Liver (tissue), 9 donors: ENCODE results near the gene BRD1. TPM values are rescaled to one million over a fixed set of nuclear protein-coding genes. Genes with fewer than 3 reads are reported as not detected.

Source experiments
- DNase-seq: peaks from one replicate; pipeline ENCODE4 v3.0.0-alpha.2; 2017; ENCODE audit warnings: low spot score
- H3K27ac ChIP-seq, 2 donors: one replicate each; pipeline ENCODE4 v1.7.0; 2013; ENCODE audit warnings: inconsistent platforms in 2 of 2, low read length in 2 of 2, control low read depth in 1 of 2, low read depth in 1 of 2, mild to moderate bottlenecking in 1 of 2
- H3K27me3 ChIP-seq, 4 donors: one replicate each; pipeline versions ENCODE4 v1.6.1 to v1.7.0; 2013; ENCODE audit warnings: low read length in 3 of 4, inconsistent platforms in 1 of 4, mild to moderate bottlenecking in 1 of 4, moderate library complexity in 1 of 4; ENCODE audit not compliant: control insufficient read depth in 4 of 4, insufficient read depth in 4 of 4
- H3K36me3 ChIP-seq, 4 donors: one replicate each; pipeline versions ENCODE4 v1.6.1 to v1.7.0; 2013; ENCODE audit warnings: low read length in 3 of 4, mild to moderate bottlenecking in 3 of 4, low read depth in 1 of 4, moderate library complexity in 1 of 4; ENCODE audit not compliant: control insufficient read depth in 4 of 4, insufficient read depth in 3 of 4
- H3K4me1 ChIP-seq, 4 donors: one replicate each; pipeline versions ENCODE4 v1.6.1 to v1.7.0; 2013; ENCODE audit warnings: low read length in 3 of 4, mild to moderate bottlenecking in 3 of 4, moderate library complexity in 1 of 4; ENCODE audit not compliant: control insufficient read depth in 4 of 4, insufficient read depth in 4 of 4
- H3K4me3 ChIP-seq, 3 donors: one replicate each; pipeline versions ENCODE4 v1.6.1 to v1.7.0; 2013; ENCODE audit warnings: low read length in 3 of 3, control low read depth in 1 of 3, low read depth in 1 of 3, mild to moderate bottlenecking in 1 of 3
- H3K9ac ChIP-seq, 2 donors: one replicate each; pipeline ENCODE4 v1.7.0; 2013; ENCODE audit warnings: low read length in 2 of 2, mild to moderate bottlenecking in 2 of 2, moderate library complexity in 2 of 2, control low read depth in 1 of 2, low read depth in 1 of 2
- H3K9me3 ChIP-seq, 4 donors: one replicate each; pipeline versions ENCODE4 v1.6.1 to v1.7.0; 2013; ENCODE audit warnings: low read length in 3 of 4; ENCODE audit not compliant: control insufficient read depth in 4 of 4
- EGR1 ChIP-seq, 2 donors: IDR thresholded peaks; 2 replicates each; pipeline ENCODE4 v1.6.1; 2016 to 2018; ENCODE audit warnings: antibody characterized with exemption in 2 of 2, low read depth in 2 of 2
- FOXA1 ChIP-seq: IDR thresholded peaks from 2 replicates; pipeline ENCODE4 v1.6.1; 2016; ENCODE audit warnings: antibody characterized with exemption
- FOXA2 ChIP-seq: IDR thresholded peaks from 2 replicates; pipeline ENCODE4 v1.6.1; 2016; ENCODE audit warnings: antibody characterized with exemption
- GABPA ChIP-seq, 2 donors: IDR thresholded peaks in 1 of 2; conservative IDR thresholded peaks in 1 of 2; 2 replicates each; pipeline ENCODE4 v1.6.1; 2016; ENCODE audit warnings: antibody characterized with exemption in 2 of 2, mild to moderate bottlenecking in 1 of 2, moderate library complexity in 1 of 2
- HNF4A ChIP-seq, 2 donors: conservative IDR thresholded peaks; 2 replicates each; pipeline ENCODE4 v1.6.1; 2016; ENCODE audit warnings: antibody characterized with exemption in 2 of 2, mild to moderate bottlenecking in 2 of 2
- HNF4G ChIP-seq: IDR thresholded peaks from 2 replicates; pipeline ENCODE4 v1.6.1; 2016; ENCODE audit warnings: antibody characterized with exemption
- JUND ChIP-seq, 2 donors: IDR thresholded peaks; 2 replicates each; pipeline ENCODE4 v1.6.1; 2016; ENCODE audit warnings: antibody characterized with exemption in 2 of 2
- RAD21 ChIP-seq, 2 donors: IDR thresholded peaks; 2 replicates each; pipeline ENCODE4 v1.6.1; 2016; ENCODE audit warnings: antibody characterized with exemption in 2 of 2, mild to moderate bottlenecking in 2 of 2
- RXRA ChIP-seq, 2 donors: IDR thresholded peaks; 2 replicates each; pipeline ENCODE4 v1.6.1; 2017 to 2018; ENCODE audit warnings: antibody characterized with exemption in 2 of 2, mild to moderate bottlenecking in 1 of 2
- SP1 ChIP-seq: IDR thresholded peaks from 2 replicates; pipeline ENCODE4 v1.6.1; 2018; ENCODE audit warnings: antibody characterized with exemption, mild to moderate bottlenecking
- TAF1 ChIP-seq: conservative IDR thresholded peaks from 2 replicates; pipeline ENCODE4 v1.6.1; 2016; ENCODE audit warnings: antibody characterized with exemption, mild to moderate bottlenecking
- YY1 ChIP-seq: IDR thresholded peaks from 2 replicates; pipeline ENCODE4 v1.6.1; 2016; ENCODE audit warnings: antibody characterized with exemption, mild to moderate bottlenecking
- WGBS: extraction: QIAGEN DNeasy Blood & Tissue Kit; methylation state at CpG from one replicate; pipeline ENCODE4 v1.1.7; 2013; 5-methylcytosine and 5-hydroxymethylcytosine counted together
- polyA plus RNA-seq, 2 donors: library from polyadenylated mRNA; stranded (reverse) in 1 of 2; unstranded in 1 of 2; fragments of 200-250 nt in 1 of 2; fragments of >200 nt in 1 of 2; fragmentation: Nextera tagmentation in 1 of 2; extraction: Ambion mirVana in 1 of 2; gene quantifications; one replicate each; pipeline versions ENCODE4 v1.2.1 to v1.2.3, GENCODE V29; 2013 to 2015
- total RNA-seq, 2 donors: library from RNA; depleted of rRNA; stranded (reverse); fragments of >200 nt; gene quantifications; one replicate each; pipeline ENCODE4 v1.2.3, GENCODE V29; 2014
- TF ChIP-seq, protein P1 (sequence below): IDR thresholded peaks from 2 replicates; pipeline ENCODE4 v1.6.1; 2016; ENCODE audit warnings: antibody characterized with exemption
- TF ChIP-seq, protein P2 (sequence below): IDR thresholded peaks from 2 replicates; pipeline ENCODE4 v1.6.1; 2016; ENCODE audit warnings: antibody characterized with exemption
- TF ChIP-seq, protein P3 (sequence below): fragments of 150-350 bp; IDR thresholded peaks from 2 replicates; pipeline ENCODE4 v1.5.1; 2017; ENCODE audit warnings: improper control_type of control experiment, low read depth, low read length; ENCODE audit not compliant: missing input control
- TF ChIP-seq, protein P4 (sequence below): IDR thresholded peaks from 2 replicates; pipeline ENCODE4 v1.6.1; 2016; ENCODE audit warnings: antibody characterized with exemption, mild to moderate bottlenecking
- donor health status: healthy.
- donor health status: healthy.
- donor health status: healthy.
- donor health status: healthy.
- donor health status: healthy.

The BRD1 gene
- total and polyA plus RNA-seq, 4 donors: 3.3 to 20.7 (median 11.6) TPM

DNA sequence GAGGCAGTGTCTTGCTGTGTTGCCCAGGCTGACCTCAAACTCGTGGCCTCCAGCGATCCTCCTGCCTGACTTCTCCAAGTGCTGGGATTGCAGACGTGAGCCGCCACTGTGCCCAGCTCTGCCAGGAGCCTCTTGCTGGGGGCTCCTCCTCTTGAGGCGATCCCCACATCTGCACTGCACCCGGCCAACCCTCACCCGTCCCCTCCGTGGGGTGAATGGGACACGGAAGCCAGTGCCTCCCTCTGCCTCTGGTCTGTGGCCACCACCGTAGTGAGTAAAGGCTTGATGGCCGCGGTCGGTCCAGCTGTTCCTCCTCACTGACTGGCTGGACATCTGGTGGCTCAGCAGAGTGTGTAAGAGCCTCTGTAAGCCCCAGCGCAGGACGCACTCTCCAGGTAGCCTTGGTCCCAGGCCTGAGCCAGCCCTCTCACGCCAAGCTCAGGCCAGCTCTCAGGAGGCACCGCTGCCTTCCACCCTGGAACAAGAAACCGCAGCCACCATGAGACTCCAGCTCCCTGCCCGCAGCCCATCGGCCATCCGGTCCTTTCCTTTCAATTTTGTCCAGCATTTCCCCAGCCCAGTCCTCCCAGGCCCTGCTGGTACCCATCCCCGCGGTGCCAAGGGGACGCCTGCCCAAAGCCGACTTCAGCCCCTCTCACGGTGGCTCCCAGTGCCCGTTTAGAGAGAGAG lies 100.3 kb downstream of the BRD1 start:
- H3K27ac ChIP-seq: no peak overlapping the region
- no peak overlapping the region for H3K4me3 ChIP-seq
- no peak for DNase-seq
- 77% methylated on average over 27 of the region's 27 CpGs for WGBS
- no peaks in the 10 kb centered on the region for H3K9me3 ChIP-seq
- no peak for TF ChIP-seq HNF4G
- TF ChIP-seq JUND (IDR thresholded peaks at IDR 0.05): no peak
- no peak for TF ChIP-seq FOXA2
- TF ChIP-seq, protein P1, sequence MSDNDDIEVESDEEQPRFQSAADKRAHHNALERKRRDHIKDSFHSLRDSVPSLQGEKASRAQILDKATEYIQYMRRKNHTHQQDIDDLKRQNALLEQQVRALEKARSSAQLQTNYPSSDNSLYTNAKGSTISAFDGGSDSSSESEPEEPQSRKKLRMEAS: no peak
- no peak for TF ChIP-seq YY1
- no peak for TF ChIP-seq EGR1 (IDR thresholded peaks at IDR 0.05; ENCODE audit: low read depth in 2 of 2)
- TF ChIP-seq TAF1: no peak
- no peak for TF ChIP-seq SP1
- TF ChIP-seq, protein P2, sequence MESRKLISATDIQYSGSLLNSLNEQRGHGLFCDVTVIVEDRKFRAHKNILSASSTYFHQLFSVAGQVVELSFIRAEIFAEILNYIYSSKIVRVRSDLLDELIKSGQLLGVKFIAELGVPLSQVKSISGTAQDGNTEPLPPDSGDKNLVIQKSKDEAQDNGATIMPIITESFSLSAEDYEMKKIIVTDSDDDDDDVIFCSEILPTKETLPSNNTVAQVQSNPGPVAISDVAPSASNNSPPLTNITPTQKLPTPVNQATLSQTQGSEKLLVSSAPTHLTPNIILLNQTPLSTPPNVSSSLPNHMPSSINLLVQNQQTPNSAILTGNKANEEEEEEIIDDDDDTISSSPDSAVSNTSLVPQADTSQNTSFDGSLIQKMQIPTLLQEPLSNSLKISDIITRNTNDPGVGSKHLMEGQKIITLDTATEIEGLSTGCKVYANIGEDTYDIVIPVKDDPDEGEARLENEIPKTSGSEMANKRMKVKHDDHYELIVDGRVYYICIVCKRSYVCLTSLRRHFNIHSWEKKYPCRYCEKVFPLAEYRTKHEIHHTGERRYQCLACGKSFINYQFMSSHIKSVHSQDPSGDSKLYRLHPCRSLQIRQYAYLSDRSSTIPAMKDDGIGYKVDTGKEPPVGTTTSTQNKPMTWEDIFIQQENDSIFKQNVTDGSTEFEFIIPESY: no peak
- no peak for TF ChIP-seq HNF4A (conservative IDR thresholded peaks at IDR 0.05)
- TF ChIP-seq RAD21 (IDR thresholded peaks at IDR 0.05): no peak
- TF ChIP-seq, protein P3, sequence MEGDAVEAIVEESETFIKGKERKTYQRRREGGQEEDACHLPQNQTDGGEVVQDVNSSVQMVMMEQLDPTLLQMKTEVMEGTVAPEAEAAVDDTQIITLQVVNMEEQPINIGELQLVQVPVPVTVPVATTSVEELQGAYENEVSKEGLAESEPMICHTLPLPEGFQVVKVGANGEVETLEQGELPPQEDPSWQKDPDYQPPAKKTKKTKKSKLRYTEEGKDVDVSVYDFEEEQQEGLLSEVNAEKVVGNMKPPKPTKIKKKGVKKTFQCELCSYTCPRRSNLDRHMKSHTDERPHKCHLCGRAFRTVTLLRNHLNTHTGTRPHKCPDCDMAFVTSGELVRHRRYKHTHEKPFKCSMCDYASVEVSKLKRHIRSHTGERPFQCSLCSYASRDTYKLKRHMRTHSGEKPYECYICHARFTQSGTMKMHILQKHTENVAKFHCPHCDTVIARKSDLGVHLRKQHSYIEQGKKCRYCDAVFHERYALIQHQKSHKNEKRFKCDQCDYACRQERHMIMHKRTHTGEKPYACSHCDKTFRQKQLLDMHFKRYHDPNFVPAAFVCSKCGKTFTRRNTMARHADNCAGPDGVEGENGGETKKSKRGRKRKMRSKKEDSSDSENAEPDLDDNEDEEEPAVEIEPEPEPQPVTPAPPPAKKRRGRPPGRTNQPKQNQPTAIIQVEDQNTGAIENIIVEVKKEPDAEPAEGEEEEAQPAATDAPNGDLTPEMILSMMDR: no peak
- TF ChIP-seq, protein P4, sequence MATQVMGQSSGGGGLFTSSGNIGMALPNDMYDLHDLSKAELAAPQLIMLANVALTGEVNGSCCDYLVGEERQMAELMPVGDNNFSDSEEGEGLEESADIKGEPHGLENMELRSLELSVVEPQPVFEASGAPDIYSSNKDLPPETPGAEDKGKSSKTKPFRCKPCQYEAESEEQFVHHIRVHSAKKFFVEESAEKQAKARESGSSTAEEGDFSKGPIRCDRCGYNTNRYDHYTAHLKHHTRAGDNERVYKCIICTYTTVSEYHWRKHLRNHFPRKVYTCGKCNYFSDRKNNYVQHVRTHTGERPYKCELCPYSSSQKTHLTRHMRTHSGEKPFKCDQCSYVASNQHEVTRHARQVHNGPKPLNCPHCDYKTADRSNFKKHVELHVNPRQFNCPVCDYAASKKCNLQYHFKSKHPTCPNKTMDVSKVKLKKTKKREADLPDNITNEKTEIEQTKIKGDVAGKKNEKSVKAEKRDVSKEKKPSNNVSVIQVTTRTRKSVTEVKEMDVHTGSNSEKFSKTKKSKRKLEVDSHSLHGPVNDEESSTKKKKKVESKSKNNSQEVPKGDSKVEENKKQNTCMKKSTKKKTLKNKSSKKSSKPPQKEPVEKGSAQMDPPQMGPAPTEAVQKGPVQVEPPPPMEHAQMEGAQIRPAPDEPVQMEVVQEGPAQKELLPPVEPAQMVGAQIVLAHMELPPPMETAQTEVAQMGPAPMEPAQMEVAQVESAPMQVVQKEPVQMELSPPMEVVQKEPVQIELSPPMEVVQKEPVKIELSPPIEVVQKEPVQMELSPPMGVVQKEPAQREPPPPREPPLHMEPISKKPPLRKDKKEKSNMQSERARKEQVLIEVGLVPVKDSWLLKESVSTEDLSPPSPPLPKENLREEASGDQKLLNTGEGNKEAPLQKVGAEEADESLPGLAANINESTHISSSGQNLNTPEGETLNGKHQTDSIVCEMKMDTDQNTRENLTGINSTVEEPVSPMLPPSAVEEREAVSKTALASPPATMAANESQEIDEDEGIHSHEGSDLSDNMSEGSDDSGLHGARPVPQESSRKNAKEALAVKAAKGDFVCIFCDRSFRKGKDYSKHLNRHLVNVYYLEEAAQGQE: no peak
- TF ChIP-seq RXRA (IDR thresholded peaks at IDR 0.05): no peak
- TF ChIP-seq GABPA (IDR thresholded peaks at IDR 0.05 in 1 of 2, conservative IDR thresholded peaks at IDR 0.05 in 1 of 2): no peak
- no peak for TF ChIP-seq FOXA1
- no peak overlapping the region for H3K9ac ChIP-seq
- peaks cover 0 to 11% (median 3%) of the 10 kb centered on the region in 4 donors for H3K27me3 ChIP-seq
- no peaks in the 10 kb centered on the region for H3K36me3 ChIP-seq
- H3K4me1 ChIP-seq: no peaks in the 10 kb centered on the region
